ENCODE data around the gene TNPO3. TPM values are rescaled to one million over a fixed set of nuclear protein-coding genes. Genes with fewer than 3 reads are reported as not detected.

TNPO3 gene
- total and polyA plus RNA-seq, 4 donors = 12.3 to 45.9 (median 25.9) TPM

GRCh38 chr7:129074361-129074871 is 19.5 kb upstream of the TNPO3 start:
- DNase-seq = peak in 2 of 3 donors; percentile 34 to 48
- Histone ChIP-seq H3K27ac (ENCODE audit: low read depth in 1 of 2, low read length in 1 of 2) (no peak overlapping the region), H3K4me3 (no peak overlapping the region), H3K9me3 (ENCODE audit: control insufficient read depth in 4 of 4, insufficient read depth in 3 of 4, low read length in 3 of 4) (no peaks in the 10 kb centered on the region), H3K4me1 (ENCODE audit: control insufficient read depth in 5 of 5, insufficient read depth in 5 of 5, low read length in 5 of 5) (no peaks in the 10 kb centered on the region), H3K36me3 (ENCODE audit: control insufficient read depth in 4 of 4, insufficient read depth in 4 of 4, low read length in 4 of 4) (no peaks in the 10 kb centered on the region), H3K9ac (ENCODE audit: insufficient read depth in 1 of 2, low read length in 2 of 2) (no peak overlapping the region), H3K27me3 (ENCODE audit: control insufficient read depth in 3 of 3, insufficient read depth in 3 of 3, low read length in 2 of 3) (peaks cover 0 to 18% (median 0%) of the 10 kb centered on the region in 3 donors)
- TF ChIP-seq CTCF (IDR thresholded peaks at IDR 0.05; ENCODE audit: control extremely low read depth, extremely low read depth) = no peak
- no peak for ATAC-seq (ENCODE audit: insufficient read depth, low FRiP score)
- 81 to 88% methylated on average over 1 of the region's 1 CpG for WGBS, 2 donors

- ATAC-seq (ENCODE audit: insufficient read depth, low FRiP score) = no peak
- Histone ChIP-seq H3K9ac (ENCODE audit: insufficient read depth in 1 of 2, low read length in 2 of 2) (no peak overlapping the region), H3K4me1 (ENCODE audit: control insufficient read depth in 5 of 5, insufficient read depth in 5 of 5, low read length in 5 of 5) (no peaks in the 10 kb centered on the region), H3K9me3 (ENCODE audit: control insufficient read depth in 4 of 4, insufficient read depth in 3 of 4, low read length in 3 of 4) (no peaks in the 10 kb centered on the region), H3K27ac (ENCODE audit: low read depth in 1 of 2, low read length in 1 of 2) (no peak overlapping the region), H3K36me3 (ENCODE audit: control insufficient read depth in 4 of 4, insufficient read depth in 4 of 4, low read length in 4 of 4) (no peaks in the 10 kb centered on the region), H3K27me3 (ENCODE audit: control insufficient read depth in 3 of 3, insufficient read depth in 3 of 3, low read length in 2 of 3) (peaks cover 0 to 16% (median 0%) of the 10 kb centered on the region in 3 donors), H3K4me3 (no peak overlapping the region)
- 64 to 75% methylated on average over 4 of the region's 4 CpGs for WGBS, 2 donors
- no peak for DNase-seq
- no peak for TF ChIP-seq CTCF (IDR thresholded peaks at IDR 0.05; ENCODE audit: control extremely low read depth, extremely low read depth)
Observed at GRCh38 chr7:129073738-129074137, 18.8 kb upstream of the TNPO3 start.

- Histone ChIP-seq H3K36me3 (ENCODE audit: control insufficient read depth in 4 of 4, insufficient read depth in 4 of 4, low read length in 4 of 4) (no peaks in the 10 kb centered on the region), H3K9me3 (ENCODE audit: control insufficient read depth in 4 of 4, insufficient read depth in 3 of 4, low read length in 3 of 4) (no peaks in the 10 kb centered on the region), H3K4me1 (ENCODE audit: control insufficient read depth in 5 of 5, insufficient read depth in 5 of 5, low read length in 5 of 5) (no peaks in the 10 kb centered on the region), H3K4me3 (no peak overlapping the region), H3K9ac (ENCODE audit: insufficient read depth in 1 of 2, low read length in 2 of 2) (no peak overlapping the region), H3K27ac (ENCODE audit: low read depth in 1 of 2, low read length in 1 of 2) (peak overlapping the region in 1 of 2 donors; percentile 52), H3K27me3 (ENCODE audit: control insufficient read depth in 3 of 3, insufficient read depth in 3 of 3, low read length in 2 of 3) (peaks cover 0 to 15% (median 0%) of the 10 kb centered on the region in 3 donors)
- DNase-seq (no peak), ATAC-seq (ENCODE audit: insufficient read depth, low FRiP score) (no peak)
- WGBS, 2 donors = 94 to 96% methylated on average over 1 of the region's 1 CpG
- TF ChIP-seq CTCF (IDR thresholded peaks at IDR 0.05; ENCODE audit: control extremely low read depth, extremely low read depth) = no peak
Observed at GRCh38 chr7:129073204-129073603, 18.3 kb upstream of the TNPO3 start.

GRCh38 chr7:129072479-129073011 is 17.6 kb upstream of the TNPO3 start:
- no peak overlapping the region for H3K4me3 ChIP-seq
- 28 to 61% methylated on average over 9 of the region's 9 CpGs for WGBS, 2 donors
- peaks cover 0 to 12% (median 0%) of the 10 kb centered on the region in 3 donors for H3K27me3 ChIP-seq (ENCODE audit: control insufficient read depth in 3 of 3, insufficient read depth in 3 of 3, low read length in 2 of 3)
- no peak for TF ChIP-seq CTCF (IDR thresholded peaks at IDR 0.05; ENCODE audit: control extremely low read depth, extremely low read depth)
- no peak for DNase-seq
- H3K9ac ChIP-seq (ENCODE audit: insufficient read depth in 1 of 2, low read length in 2 of 2) = no peak overlapping the region
- no peaks in the 10 kb centered on the region for H3K9me3 ChIP-seq (ENCODE audit: control insufficient read depth in 4 of 4, insufficient read depth in 3 of 4, low read length in 3 of 4)
- ATAC-seq (ENCODE audit: insufficient read depth, low FRiP score) = no peak
- H3K36me3 ChIP-seq (ENCODE audit: control insufficient read depth in 4 of 4, insufficient read depth in 4 of 4, low read length in 4 of 4) = no peaks in the 10 kb centered on the region
- no peaks in the 10 kb centered on the region for H3K4me1 ChIP-seq (ENCODE audit: control insufficient read depth in 5 of 5, insufficient read depth in 5 of 5, low read length in 5 of 5)
- H3K27ac ChIP-seq (ENCODE audit: low read depth in 1 of 2, low read length in 1 of 2) = peak overlapping the region in 1 of 2 donors; percentile 52
